Stimulated activated naive CD4-positive, alpha-beta T cell treated with Interleukin-2 at 50 U/mL for 16 hours (primary cell): ENCODE data around the gene SLC26A2.

Experiments
- DNase-seq: peaks from one replicate; lab custom pipeline; 2025; lab: John Stamatoyannopoulos, UW

SLC26A2 gene

DNA sequence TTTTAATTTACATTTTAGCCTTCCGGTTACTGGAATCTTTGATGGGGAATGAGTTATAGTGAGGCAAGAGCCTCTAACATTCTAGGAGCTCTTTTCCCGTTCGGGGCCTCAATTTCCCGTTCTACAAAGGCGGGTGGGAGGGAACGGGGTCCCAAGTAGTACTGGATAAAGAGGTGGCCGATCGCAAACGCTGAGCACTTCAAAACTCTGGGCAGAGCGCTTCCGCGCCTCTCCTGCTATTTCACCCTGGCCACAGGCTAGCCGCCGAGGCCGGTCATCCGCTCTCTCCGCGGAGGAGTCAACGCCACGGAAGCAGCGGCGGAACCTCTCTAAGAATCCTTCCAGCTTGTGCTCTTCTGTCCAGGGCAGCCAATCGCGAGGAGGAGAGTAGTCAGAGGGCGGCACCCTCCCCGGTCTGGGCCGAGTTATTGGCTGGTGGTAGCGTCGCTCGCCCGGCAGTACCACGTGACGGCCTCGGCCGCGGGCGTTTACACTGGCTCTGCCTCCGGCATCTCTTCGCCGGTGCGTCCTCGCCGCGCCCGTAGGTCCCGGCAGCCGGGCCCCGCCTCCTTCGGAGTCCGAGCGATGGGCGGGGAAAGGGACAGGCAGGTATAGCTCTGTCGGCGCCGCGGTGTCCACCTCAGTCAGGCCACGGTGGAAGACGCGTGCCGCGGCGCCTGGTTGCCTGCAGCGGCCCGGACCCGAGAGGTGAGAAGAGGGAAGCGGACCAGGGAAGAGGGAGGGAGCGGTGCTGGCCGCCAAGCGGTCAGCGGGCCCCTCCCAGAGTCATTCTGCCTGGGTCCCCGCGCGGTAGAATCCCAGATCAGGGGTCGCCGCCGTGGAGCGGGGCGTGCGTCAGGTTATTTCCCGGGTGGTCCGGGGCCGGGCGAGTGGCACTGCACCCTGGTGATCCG, at the start of gene SLC26A2:
Gene SLC26A2 (plus strand): TSS at position 487 of the 914 bp plus-strand sequence. CDS start 16,895 bp downstream, outside the sequence.
- DNase-seq, result peak; percentile 95

DNA sequence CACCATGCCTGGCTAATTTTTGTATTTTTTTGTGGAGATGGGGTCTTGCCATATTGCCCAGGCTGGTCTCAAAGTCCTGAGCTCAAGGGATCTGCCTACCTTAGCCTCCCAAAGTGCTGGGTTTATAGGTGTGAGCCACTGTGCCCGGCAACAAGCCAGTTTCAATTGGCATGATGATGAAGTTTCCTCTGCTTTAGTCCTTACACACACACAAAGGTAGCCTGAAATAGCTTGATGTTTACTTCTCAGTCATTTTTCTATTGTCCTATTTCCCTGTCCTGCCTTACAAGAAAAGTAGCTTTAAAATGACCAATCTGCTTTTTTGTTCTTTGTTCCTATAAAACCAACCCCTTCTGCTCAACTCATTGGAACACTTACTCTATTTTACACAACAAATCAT, 49.5 kb upstream of the SLC26A2 start:
- DNase-seq, result no peak

DNA sequence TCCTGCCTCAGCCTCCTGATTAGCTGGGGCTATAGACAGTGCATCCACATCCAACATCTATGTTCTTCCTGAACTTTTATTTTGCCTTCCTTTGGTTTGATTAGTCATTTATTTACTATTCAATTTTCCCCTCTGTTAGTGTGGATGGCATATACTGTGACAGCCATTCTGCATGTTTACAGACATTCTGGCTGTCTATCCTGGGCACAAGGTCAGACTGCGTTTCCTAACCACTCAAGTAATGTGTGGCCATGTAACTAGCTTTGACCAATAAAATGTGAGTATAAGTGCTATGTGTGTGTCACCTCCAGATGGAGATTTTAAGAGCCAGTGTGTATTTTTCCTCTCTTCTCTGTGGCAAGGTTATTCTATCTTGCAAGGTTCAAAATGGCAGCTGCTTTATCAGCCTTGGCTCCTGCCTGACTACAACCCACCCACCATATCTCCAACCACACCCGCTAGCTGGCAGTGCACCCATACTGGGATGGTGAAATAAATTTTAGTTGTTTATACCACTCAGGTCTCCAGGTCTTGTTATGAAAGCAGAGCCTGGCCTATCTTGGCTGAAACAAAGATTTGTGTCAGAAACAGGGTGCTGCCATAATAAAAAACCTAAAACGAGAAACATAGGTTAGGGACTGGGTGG, 48.2 kb upstream of the SLC26A2 start:
- no peak for DNase-seq

DNA sequence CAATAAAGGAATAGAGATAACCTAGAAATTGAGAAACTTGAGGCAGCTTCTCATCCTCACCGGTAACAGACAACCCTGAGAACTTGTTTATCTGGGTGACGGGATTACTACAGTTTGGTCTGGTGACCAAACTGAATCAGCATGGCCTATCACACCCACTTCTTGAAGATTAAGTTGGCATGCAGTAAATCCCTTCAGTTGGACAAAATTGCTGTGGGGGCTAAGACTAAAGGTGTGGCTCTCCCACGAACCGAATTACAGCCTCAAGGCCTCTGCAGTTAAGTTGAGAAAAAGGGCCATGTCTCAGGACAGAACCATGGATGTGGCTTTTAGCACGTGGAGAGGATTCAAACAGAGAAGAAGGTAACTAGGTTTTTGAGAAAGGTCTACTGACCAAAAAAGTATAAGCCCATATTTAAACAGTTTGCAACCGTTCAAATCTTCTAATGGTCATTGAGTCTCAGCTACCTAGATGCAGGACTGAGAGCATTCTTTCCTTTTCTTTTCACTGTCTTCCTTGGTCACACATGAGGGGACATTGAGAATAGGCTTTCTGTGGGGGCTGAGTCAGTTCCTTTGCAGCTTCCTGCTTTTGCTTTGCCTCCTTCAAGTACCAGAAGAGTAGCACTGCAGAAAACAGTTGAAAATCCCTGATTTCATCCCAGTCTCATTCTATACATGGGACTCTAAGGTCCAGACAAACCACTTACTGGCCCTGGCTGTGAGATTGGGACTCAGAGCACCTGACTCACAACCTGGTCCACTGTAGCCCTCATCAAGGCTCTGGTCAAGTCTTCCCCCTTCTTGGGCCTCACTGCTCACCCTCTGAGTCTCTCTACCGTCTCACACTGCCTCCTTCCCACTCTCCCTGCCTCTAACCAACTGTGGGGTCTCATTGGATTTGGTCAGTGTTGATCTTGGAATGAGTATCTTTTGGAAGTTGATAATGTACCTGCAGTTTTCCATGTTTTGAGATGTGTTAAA, 46.8 kb upstream of the SLC26A2 start:
- no peak for DNase-seq

DNA sequence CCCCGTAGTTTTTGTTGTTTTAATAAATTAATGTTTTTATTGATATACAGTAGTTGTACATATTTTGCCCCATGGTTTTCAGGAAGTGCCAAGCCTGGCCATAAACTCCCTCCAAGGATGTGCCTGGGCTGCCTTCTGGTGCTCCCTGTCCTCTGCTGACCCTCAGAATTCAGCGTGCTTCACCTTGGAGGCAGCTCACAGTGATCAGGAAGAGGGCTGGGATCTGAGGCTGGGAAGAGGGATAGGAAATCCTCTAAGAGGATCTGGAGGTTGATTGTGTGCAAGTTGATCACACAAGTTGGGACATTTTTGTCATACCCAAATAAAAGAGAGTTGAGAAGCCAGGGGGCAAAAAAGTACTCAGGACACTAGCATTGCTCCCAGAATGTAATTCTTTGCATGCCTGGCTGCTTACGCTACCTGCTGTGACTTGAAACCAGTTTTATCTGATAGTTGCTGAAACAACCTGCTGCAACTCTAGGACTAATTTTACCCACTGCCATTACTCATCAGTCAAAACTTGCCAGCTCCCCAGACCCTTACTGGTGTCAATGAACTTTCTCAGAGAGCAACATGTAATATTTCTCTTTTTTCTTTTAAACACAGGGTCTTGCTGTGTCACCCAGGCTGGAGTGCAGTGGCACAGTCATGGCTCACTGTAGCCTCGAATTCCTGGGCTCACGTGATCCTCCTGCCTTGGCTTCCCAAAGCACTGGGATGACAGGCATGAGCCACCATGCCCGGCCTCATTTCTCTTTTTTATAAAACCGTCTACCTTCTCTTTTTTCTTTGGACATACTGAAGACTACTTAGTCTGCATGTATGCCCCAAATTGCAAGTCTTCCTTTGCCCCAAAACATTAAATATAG, 44.9 kb upstream of the SLC26A2 start:
- DNase-seq, result no peak

DNA sequence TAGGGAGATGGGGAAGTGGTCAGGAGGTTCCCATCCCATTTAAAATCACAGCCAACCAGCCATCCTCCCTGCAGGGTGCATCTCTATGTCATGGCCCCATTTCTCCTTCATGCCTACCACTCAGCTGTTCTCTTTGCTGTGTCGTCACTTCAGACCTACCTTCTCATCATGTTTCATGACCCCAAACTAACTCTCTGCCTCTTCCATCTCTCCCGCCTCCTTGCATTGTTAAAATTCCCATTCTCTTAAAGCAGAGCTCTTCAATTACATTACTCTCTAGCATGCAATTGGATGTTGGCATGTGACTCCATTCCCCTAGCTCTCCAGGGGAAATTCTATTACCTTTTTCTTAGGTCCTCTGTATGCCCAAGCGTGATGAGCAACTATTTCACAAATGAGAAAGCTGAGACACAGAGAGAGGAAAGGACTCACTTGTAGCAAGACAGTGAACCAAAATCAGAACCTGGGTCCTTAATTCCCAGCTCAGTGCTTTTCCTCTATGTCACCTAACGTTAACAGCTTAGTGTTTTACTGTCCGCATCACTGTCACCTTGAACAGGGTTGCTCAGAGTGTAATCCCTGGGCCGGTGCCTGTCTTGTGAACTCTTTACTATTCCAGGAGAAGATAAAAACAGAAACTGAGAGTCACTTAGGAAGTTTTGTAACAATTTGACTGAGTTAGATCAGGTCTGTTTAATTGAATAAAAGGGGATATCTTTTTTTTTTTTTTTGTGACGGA, 44.1 kb upstream of the SLC26A2 start:
- no peak for DNase-seq

DNA sequence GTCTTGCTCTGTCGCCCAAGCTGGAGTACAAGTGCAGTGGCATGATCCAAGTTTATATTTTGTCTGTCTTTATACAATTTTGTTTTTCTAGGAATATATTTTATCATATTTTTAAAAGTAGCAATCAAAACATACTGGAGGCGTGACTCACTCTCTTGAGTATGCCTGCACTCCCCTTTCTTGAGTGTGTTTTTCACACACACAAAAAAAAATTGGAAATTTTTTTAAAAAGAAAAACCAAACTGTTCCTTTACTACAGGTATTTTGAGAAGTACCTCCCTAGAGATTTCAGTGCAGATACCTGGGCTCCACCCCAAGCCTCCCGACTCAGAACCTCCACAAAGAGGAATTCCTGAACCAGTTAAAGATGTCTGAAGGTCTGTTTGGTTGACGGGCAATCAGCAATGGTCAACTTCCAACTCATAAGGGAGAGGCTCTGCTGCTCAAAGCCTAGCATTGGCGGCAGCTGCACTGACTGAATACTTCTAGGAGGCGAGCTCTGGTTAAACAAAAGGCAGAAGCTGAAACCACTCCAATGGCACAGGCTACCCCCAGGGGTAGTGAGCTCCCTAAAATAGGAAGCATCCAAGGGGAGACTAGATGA, 43.4 kb upstream of the SLC26A2 start:
- no peak for DNase-seq

DNA sequence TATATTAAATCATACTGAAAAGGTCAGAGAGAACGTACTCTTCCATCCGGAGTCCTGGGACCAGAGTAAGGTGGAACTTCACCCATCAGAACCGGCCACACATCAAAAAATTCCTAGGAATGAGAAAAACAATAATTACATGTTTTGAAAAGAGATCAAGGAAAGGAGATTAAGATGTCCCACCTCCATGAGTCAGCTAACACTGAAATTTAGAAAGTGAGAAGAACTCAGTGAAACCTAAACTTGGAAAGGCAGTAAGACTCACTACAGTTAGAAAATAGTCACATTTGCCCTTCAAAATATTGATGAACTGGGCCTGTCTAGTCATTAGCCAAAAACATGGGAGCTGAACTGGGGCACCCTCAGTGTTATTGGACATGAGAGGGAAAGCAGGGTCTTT, 39.0 kb upstream of the SLC26A2 start:
- no peak for DNase-seq

DNA sequence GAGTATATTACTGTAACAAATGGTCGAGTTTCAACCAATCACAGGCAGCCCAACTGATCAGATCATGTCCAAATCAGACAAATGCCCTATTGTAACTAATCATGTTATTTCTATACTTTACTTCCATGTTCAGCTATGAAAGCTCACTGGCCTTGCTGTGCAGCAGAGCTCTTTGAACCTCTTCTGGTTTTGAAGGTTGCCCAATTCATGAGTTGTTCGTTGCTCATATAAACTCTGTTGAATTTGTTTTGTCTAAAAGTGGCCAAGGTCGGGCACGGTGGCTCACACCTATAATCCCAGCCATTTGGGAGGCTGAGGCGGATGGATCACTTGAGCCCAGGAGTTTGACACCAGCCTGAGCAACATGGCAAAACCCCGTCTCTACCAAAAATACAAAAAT, 37.6 kb upstream of the SLC26A2 start:
- DNase-seq, result no peak

DNA sequence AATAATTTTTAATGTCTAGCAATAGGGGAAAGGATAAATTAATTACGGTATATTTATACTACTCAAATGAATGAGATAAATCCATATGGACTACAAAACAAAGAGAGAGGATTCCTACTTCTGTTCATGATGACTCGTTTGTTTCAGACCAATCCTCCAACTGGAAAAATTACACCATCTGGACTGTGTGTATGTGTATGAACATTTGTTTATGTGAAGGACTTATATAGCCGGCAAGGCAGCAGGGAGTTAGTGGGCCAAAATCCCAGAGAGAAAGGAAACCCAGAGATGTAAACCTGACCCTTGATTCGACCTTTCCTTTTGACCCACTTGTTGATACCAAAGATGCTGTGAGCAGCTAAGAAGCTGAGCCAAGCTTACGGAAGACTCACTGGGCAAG, 36.1 kb upstream of the SLC26A2 start:
- no peak for DNase-seq

DNA sequence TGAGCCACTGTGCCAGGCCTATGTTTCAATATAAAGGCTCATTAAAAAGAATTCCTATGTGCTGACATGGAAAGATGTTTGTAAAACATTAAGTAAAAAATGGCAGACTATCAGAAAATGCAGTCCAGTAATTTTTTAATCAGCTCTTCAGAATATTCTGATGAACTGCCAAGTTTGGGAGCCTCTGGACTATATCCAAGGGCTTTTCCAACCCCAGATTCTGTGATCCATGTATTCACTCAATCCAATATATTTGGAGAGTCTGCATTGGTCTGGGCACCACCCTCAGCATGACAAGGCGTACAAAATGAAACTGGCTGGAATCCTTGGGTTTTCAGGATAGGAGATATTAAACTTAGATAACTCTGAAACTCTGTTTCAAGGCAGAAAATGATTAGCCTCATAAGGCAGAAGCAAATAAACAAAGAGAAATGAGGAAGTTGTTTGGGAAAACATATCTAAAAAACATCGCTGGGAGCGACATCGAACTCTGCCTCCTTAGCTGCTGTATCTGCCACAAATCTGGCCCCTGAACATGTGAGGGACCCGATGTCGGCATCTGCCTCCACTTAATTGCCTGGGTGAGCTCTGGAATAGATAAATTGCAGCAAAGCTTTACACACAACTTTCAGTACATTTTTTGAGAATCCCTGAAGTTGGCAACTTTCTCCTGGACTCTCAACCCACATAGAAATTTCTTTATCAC, 30.4 kb upstream of the SLC26A2 start:
- no peak for DNase-seq

DNA sequence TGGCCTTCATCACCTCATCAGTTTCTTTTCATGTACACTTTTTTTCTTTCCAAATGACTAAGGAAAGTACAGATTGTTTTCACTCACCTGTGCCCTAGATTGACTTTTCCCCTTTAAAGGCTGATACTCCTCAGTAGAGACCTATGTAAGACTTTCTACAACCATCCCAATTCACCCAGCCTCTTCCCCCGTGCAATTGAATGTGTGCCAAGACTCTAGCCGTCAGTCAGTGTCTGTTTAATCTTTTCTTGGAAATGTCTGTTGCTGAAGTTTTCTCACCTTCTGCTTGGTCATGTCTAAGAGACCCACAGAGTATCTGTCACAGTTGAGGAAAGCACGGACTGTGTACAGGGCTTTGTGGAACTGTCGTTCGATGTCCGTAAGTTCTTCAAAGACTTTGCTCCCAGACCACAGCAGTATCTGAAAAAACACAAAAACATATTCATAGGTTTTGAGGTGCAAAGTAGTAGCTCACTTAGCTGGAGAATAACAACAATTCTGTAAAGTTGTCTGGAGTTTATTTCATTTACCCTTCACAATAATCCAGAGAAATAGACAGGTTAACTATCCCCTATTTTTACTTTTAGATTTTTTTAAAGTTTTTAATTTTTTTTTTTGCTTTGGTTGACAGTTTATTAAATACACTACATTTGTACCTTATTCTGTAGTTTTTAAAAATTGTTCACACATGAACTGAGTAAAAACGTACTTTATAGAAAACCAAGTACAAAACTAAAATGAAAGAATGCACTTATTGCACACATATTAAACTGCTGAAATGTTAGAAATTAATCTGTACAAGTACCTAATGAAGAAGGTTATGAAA, 29.6 kb upstream of the SLC26A2 start:
- DNase-seq, result no peak

DNA sequence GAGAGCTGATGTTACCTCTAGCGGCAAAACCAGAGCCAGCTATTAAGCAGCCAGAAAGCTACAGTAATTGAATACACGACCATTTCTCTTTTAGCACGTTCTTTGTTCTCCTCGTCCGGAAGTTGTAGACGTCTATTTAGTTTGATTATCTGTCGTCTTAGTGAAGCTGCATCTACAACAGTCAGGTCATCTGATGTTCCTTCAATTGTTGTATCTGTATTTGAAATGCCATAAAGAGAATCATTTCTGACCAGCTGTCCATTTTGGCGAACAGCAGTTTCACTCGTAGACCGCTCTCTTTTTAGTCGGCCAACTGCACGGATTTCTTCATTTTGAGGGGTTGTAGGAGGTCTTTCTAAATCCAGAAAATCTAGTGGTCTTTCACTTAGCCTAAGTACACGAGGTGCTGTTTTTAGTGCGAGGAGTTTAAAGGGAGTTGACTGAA, 28.5 kb upstream of the SLC26A2 start:
- no peak for DNase-seq

DNA sequence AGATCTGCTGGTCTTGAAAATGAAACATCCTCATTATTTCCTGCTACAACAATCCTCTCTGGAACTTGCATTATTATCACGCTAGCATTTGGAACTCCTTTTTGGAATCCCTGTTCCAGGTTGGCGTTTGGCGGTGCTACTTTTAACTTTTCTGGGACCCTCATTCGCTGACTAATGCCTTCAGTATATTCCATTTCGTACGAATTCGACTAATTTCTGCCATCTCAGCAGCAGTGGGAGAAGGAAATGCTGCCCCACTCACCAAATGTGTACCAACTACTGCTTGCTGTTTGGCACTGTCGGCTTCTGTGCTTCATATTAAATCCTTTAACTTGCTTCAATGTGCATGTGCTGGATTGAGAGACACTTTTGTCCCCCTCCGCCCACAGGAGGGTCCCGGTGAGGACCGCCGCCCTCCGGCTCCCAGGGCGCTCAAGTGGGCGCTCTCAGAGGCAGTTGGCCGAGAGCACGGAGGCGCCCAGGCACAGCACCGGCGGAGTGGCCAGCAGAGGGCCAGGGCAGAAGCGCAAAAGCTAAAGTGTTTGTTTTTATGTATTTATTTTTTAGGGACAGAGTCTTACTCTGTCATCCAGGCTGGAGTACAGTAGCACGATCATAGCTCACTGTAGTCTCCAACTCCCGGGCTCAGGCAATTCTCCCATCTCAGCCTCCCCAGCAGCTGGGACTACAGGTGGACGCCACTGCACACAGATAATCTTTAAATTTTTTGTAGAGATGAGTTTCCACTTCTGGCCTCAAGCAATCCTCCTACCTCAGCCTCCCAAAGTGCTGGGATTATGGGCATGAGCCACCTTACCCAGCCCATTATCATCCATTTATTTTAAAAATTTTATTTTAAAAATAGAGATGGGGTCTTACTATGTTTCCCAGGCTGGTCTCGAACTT, 27.9 kb upstream of the SLC26A2 start:
- DNase-seq, result no peak

DNA sequence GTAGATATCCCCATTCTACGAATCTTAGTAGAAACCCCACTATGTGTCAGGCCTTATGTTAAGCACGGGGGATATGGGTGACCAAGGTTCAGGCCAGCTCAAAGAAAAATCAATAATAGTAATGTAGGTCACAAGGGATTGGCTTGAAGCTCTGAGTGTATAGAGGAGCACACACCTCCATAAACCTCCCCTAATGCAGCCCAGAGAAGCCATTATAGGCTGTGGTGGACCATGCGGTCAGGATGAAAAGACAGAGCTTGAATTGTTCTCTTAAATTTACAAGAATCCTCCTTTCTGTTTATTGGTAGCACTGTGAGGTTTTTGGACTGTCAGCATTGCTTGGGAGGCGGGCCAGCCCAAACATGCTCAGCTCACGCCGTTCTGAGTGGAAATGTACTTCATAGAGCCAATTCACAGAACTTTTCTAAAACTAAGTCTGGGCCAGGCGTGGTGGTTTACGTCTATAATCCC, 25.1 kb upstream of the SLC26A2 start:
- DNase-seq, result no peak

DNA sequence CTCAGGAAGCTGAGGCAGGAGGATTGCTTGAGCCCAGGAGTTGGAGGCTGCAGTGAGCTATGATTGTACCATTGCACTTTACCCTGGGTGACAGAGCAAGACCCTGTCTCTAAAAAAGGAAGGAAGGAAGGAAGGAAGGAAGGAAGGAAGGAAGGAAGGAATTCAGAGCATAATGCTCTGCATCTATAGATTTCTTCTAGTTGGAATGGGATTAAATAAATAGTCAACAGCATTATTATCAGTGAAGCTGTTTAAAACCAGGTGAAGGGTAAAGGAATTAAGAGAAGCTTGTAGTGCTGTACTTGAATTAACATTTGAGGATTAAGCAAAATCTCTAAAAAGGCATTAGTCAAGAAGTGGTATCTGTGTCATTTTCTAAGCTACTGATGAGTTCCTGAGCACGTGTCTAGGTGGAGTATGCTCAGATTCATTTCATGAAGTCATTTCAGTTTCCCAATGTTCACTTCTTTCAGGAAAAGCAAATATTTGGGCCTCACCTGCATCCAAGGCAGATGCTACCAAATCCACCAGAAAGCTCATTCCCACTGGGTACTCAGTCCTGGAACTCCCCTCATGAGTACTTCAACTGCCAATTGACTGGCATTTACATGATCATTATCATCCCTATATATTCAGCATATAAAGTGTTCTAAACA, 24.4 kb upstream of the SLC26A2 start:
- DNase-seq, result no peak

DNA sequence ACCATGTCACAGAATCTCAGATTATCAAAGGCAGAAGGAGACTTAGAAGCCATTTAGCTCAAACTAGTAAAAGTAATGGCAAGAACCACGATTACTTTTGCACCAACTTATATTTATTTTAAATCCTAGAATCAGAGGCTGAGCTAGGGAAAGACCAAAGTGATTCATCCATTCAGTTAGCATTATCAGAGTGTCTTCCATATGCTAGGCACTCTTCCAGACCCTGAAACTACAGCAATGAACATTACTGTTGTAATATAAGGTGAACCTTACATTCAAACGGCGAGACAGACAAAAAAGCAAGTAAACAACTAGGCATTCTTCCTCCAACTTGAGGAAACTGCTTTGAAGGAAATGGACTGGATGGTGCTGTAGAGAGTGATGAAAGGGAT, 23.9 kb upstream of the SLC26A2 start:
- no peak for DNase-seq
